Uterus (tissue), 2 donors: ENCODE measurements around the gene ADGRD2.

Experiments
- CTCF ChIP-seq, 4 experiments: fragments of 200-600 bp in 2 of 4; fragments of 450-650 bp in 2 of 4; sonication (generic) in 2 of 4; IDR thresholded peaks; one replicate each; pipeline ENCODE4 v1.5.1; 2016 to 2019; ENCODE audit warnings: antibody characterized with exemption in 4 of 4, mild to moderate bottlenecking in 2 of 4, moderate library complexity in 1 of 4
- POLR2A ChIP-seq, 2 donors: fragments of 450-650 bp; IDR thresholded peaks; one replicate each; pipeline ENCODE4 v1.6.1; 2016; ENCODE audit warnings: antibody characterized with exemption in 2 of 2, mild to moderate bottlenecking in 1 of 2, moderate library complexity in 1 of 2

GRCh38 chr9:124506433-124506832, 56.2 kb downstream of the ADGRD2 start:
- TF ChIP-seq POLR2A (IDR thresholded peaks at IDR 0.05) (no peak), CTCF (IDR thresholded peaks at IDR 0.05) (no peak)
